Fibroblast of lung (primary cell): Measurements from ENCODE around the gene TRIM54. TPM values are rescaled to one million over a fixed set of nuclear protein-coding genes. Genes with fewer than 3 reads are reported as not detected.

Source experiments
- DNase-seq, 2 donors: peaks; one replicate each; pipeline versions ENCODE4 v3.0.0 to v3.0.0-alpha.2; 2010; ENCODE audit warnings: low read depth in 2 of 2
- H2AFZ ChIP-seq: 2 replicates; pipeline ENCODE4 v1.5.1; 2012; ENCODE audit warnings: low read length, control low read depth, inconsistent platforms
- H3K27ac ChIP-seq: 2 replicates; pipeline ENCODE4 v1.5.1; 2011; ENCODE audit warnings: low read length, control low read depth; ENCODE audit not compliant: insufficient read depth
- H3K27me3 ChIP-seq: 2 replicates; pipeline ENCODE4 v1.5.1; 2011; ENCODE audit warnings: mild to moderate bottlenecking, low read length; ENCODE audit not compliant: control insufficient read depth, insufficient read depth
- H3K36me3 ChIP-seq: 2 replicates; pipeline ENCODE4 v1.5.1; 2011; ENCODE audit warnings: low read length; ENCODE audit not compliant: control insufficient read depth, insufficient read depth
- H3K4me1 ChIP-seq: 2 replicates; pipeline ENCODE4 v1.5.1; 2011; ENCODE audit warnings: low read length; ENCODE audit not compliant: control insufficient read depth, insufficient read depth; ENCODE audit errors: extremely low read depth
- H3K4me2 ChIP-seq: 2 replicates; pipeline ENCODE4 v1.5.1; 2011; ENCODE audit warnings: low read length, control low read depth; ENCODE audit not compliant: insufficient read depth; ENCODE audit errors: extremely low read depth
- H3K4me3 ChIP-seq, 4 experiments: fragments of 200-600 bp in 1 of 4; sonication (generic) in 1 of 4; replicated peaks in 1 of 4; 2 replicates each; pipeline ENCODE4 v1.5.1; 2011 to 2016; ENCODE audit warnings: low read length in 4 of 4, low read depth in 3 of 4, mild to moderate bottlenecking in 3 of 4, control low read depth in 2 of 4, inconsistent platforms in 1 of 4, mixed read lengths in 1 of 4; ENCODE audit not compliant: insufficient read depth in 1 of 4; ENCODE audit errors: control extremely low read depth in 1 of 4
- H3K79me2 ChIP-seq: 2 replicates; pipeline ENCODE4 v1.5.1; 2012; ENCODE audit warnings: mild to moderate bottlenecking, low read length, inconsistent platforms; ENCODE audit not compliant: control insufficient read depth, insufficient read depth
- H3K9ac ChIP-seq: 2 replicates; pipeline ENCODE4 v1.5.1; 2011; ENCODE audit warnings: mild to moderate bottlenecking, low read length, control low read depth; ENCODE audit not compliant: insufficient read depth
- H3K9me3 ChIP-seq: 2 replicates; pipeline ENCODE4 v1.5.1; 2012; ENCODE audit warnings: low read depth, low read length; ENCODE audit not compliant: control insufficient read depth, insufficient read depth
- H4K20me1 ChIP-seq: 2 replicates; pipeline ENCODE4 v1.5.1; 2011; ENCODE audit warnings: low read length; ENCODE audit not compliant: control insufficient read depth, insufficient read depth; ENCODE audit errors: extremely low read depth
- CTCF ChIP-seq, 2 donors: IDR thresholded peaks in 1 of 2; conservative IDR thresholded peaks in 1 of 2; 1 replicate in 1 of 2; 2 replicates in 1 of 2; pipeline ENCODE4 v1.5.1; 2011 to 2012; ENCODE audit warnings: low read length in 2 of 2, control low read depth in 1 of 2, inconsistent platforms in 1 of 2, low read depth in 1 of 2, mild to moderate bottlenecking in 1 of 2
- EZH2 ChIP-seq: IDR thresholded peaks from 2 replicates; pipeline ENCODE4 v1.5.1; 2012; ENCODE audit warnings: low read length, control low read depth, mild to moderate bottlenecking; ENCODE audit errors: missing control alignments
- polyA plus RNA-seq, 2 donors: library from polyadenylated mRNA; depleted of rRNA in 1 of 2; stranded (reverse) in 1 of 2; unstranded in 1 of 2; fragments of >200 nt; gene quantifications; 2 replicates each; pipeline ENCODE4 v1.2.1, GENCODE V29; 2011 to 2012; ENCODE audit warnings: missing spikeins in 1 of 2
- total RNA-seq: library from RNA; depleted of rRNA; stranded (reverse); fragments of >200 nt; gene quantifications from 2 replicates; pipeline ENCODE4 v1.2.1, GENCODE V29; 2014

The TRIM54 gene
- total and polyA plus RNA-seq, 2 donors (not counting 1 experiment from before 2014, with no cell fraction given), result 0.17 TPM; not detected in 1

DNA sequence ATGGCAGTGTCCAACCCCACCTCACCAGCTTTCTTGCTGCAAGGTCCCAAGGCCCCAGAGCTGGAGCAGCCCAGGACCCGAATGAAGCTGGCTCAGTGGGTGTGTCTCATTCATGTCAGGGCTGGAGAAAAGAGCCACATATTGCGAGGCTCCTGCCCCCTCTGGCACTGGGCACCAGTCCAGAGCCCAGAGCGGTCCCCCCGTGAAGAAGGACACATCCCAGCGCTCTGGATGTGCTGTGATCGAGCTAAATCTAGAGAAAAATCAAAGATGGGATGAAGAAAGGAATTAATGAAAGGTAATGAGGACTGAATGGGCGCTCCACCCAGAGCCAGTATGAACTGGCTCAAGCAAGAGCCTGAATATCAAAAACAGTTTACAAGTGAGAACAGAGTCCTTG is 53.9 kb downstream of the TRIM54 start:
- no peak overlapping the region for H3K27ac ChIP-seq
- no peak overlapping the region for H3K9ac ChIP-seq
- no peak for DNase-seq
- H3K4me2 ChIP-seq, result no peak overlapping the region
- H4K20me1 ChIP-seq, result no peaks in the 10 kb centered on the region
- peaks cover 7% of the 10 kb centered on the region for H3K36me3 ChIP-seq
- TF ChIP-seq EZH2 (no peak), CTCF (conservative IDR thresholded peaks at IDR 0.05 in 1 of 2, IDR thresholded peaks at IDR 0.05 in 1 of 2; ENCODE audit: low read depth in 1 of 2, low read length in 2 of 2) (no peak)
- H3K9me3 ChIP-seq, result no peaks in the 10 kb centered on the region
- no peak overlapping the region for H2AFZ ChIP-seq
- no peaks in the 10 kb centered on the region for H3K27me3 ChIP-seq
- H3K79me2 ChIP-seq, result no peaks in the 10 kb centered on the region
- no peaks in the 10 kb centered on the region for H3K4me1 ChIP-seq
- H3K4me3 ChIP-seq, result no peak overlapping the region

- no peak overlapping the region for H2AFZ ChIP-seq
- no peak overlapping the region for H3K4me2 ChIP-seq
- no peaks in the 10 kb centered on the region for H3K36me3 ChIP-seq
- no peaks in the 10 kb centered on the region for H3K4me1 ChIP-seq
- peaks cover 41% of the 10 kb centered on the region for H3K79me2 ChIP-seq
- H3K27me3 ChIP-seq, result no peaks in the 10 kb centered on the region
- DNase-seq, result no peak
- TF ChIP-seq CTCF (conservative IDR thresholded peaks at IDR 0.05 in 1 of 2, IDR thresholded peaks at IDR 0.05 in 1 of 2; ENCODE audit: low read depth in 1 of 2, low read length in 2 of 2), result no peak
- TF ChIP-seq EZH2, result no peak
- no peaks in the 10 kb centered on the region for H3K9me3 ChIP-seq
- no peak overlapping the region for H3K4me3 ChIP-seq
- no peak overlapping the region for H3K9ac ChIP-seq
- H4K20me1 ChIP-seq, result no peaks in the 10 kb centered on the region
- no peak overlapping the region for H3K27ac ChIP-seq
Observed at GRCh38 chr2:27347641-27348040, 65.4 kb downstream of the TRIM54 start.

- Histone ChIP-seq H2AFZ (no peak overlapping the region), H3K4me1 (peaks cover 3% of the 10 kb centered on the region), H3K27me3 (no peaks in the 10 kb centered on the region), H3K27ac (no peak overlapping the region), H3K79me2 (peaks cover 62% of the 10 kb centered on the region), H3K9ac (no peak overlapping the region), H3K4me3 (no peak overlapping the region), H3K9me3 (no peaks in the 10 kb centered on the region), H4K20me1 (no peaks in the 10 kb centered on the region), H3K36me3 (no peaks in the 10 kb centered on the region), H3K4me2 (no peak overlapping the region)
- no peak for DNase-seq
- TF ChIP-seq EZH2 (no peak), CTCF (conservative IDR thresholded peaks at IDR 0.05 in 1 of 2, IDR thresholded peaks at IDR 0.05 in 1 of 2; ENCODE audit: low read depth in 1 of 2, low read length in 2 of 2) (no peak)
Observed at GRCh38 chr2:27350106-27350693, 68.0 kb downstream of the TRIM54 start.
